SH-SY5Y (cell line): ENCODE data around the gene MRPL28.

Source experiments
- GATA2 ChIP-seq: IDR thresholded peaks from 2 replicates; pipeline ENCODE4 v1.6.1; 2011; ENCODE audit warnings: mild to moderate bottlenecking, low read depth, low read length
- GATA3 ChIP-seq: IDR thresholded peaks from 2 replicates; pipeline ENCODE4 v1.6.1; 2011; ENCODE audit warnings: low read depth, mild to moderate bottlenecking, low read length, moderate library complexity

GRCh38 chr16:333406-334094, 36.8 kb downstream of the MRPL28 start:
- TF ChIP-seq GATA2 (no peak), GATA3 (no peak)
